Keratinocyte (primary cell): Measurements from ENCODE around the gene FAM120B. TPM values are rescaled to one million over a fixed set of nuclear protein-coding genes. Genes with fewer than 3 reads are reported as not detected.

Experiments used
- DNase-seq: peaks from one replicate; pipeline ENCODE4 v3.0.0-alpha.2; 2011; ENCODE audit warnings: low read depth, missing footprints, low spot score
- FAIRE-seq: peaks from 2 replicates; lab custom pipeline; 2011; peaks lifted over from hg19 to GRCh38; lab: Jason Lieb, UNC
- H2AFZ ChIP-seq: 2 replicates; pipeline ENCODE4 v1.6.0; 2012; ENCODE audit warnings: low read length, control low read depth, inconsistent platforms; ENCODE audit not compliant: control insufficient read depth
- H3K27ac ChIP-seq: 2 replicates; pipeline ENCODE4 v1.5.1; 2011; ENCODE audit warnings: low read length; ENCODE audit not compliant: control insufficient read depth, insufficient read depth
- H3K27me3 ChIP-seq: 3 replicates; pipeline ENCODE4 v1.6.0; 2011; ENCODE audit warnings: low read length; ENCODE audit not compliant: control insufficient read depth, insufficient read depth; ENCODE audit errors: extremely low read depth
- H3K36me3 ChIP-seq, 2 experiments: 2 replicates in 1 of 2; 3 replicates in 1 of 2; pipeline ENCODE4 v1.5.1; 2011; ENCODE audit warnings: low read length in 2 of 2, mild to moderate bottlenecking in 1 of 2; ENCODE audit not compliant: control insufficient read depth in 2 of 2, insufficient read depth in 2 of 2; ENCODE audit errors: extremely low read depth in 1 of 2
- H3K4me1 ChIP-seq: 3 replicates; pipeline ENCODE4 v1.5.1; 2011; ENCODE audit warnings: low read length; ENCODE audit not compliant: control insufficient read depth, insufficient read depth; ENCODE audit errors: extremely low read depth
- H3K4me2 ChIP-seq: 3 replicates; pipeline ENCODE4 v1.6.0; 2011; ENCODE audit warnings: low read depth, low read length; ENCODE audit not compliant: control insufficient read depth, insufficient read depth; ENCODE audit errors: extremely low read depth
- H3K4me3 ChIP-seq, 3 experiments: fragments of 200-600 bp in 1 of 3; sonication (generic) in 1 of 3; 2 replicates in 2 of 3; 3 replicates in 1 of 3; pipeline ENCODE4 v1.5.1; 2011 to 2016; ENCODE audit warnings: low read length in 3 of 3, mild to moderate bottlenecking in 3 of 3, control low read depth in 2 of 3, inconsistent platforms in 1 of 3, low read depth in 1 of 3, mixed read lengths in 1 of 3, mixed run types in 1 of 3, moderate library complexity in 1 of 3; ENCODE audit not compliant: control insufficient read depth in 2 of 3, insufficient read depth in 2 of 3; ENCODE audit errors: extremely low read depth in 1 of 3
- H3K79me2 ChIP-seq: 2 replicates; pipeline ENCODE4 v1.6.0; 2012; ENCODE audit warnings: low read length; ENCODE audit not compliant: control insufficient read depth, insufficient read depth
- H3K9ac ChIP-seq: 3 replicates; pipeline ENCODE4 v1.6.0; 2011; ENCODE audit warnings: low read length; ENCODE audit not compliant: control insufficient read depth, insufficient read depth; ENCODE audit errors: extremely low read depth
- H3K9me1 ChIP-seq: 3 replicates; pipeline ENCODE4 v1.6.0; 2011; ENCODE audit warnings: low read length; ENCODE audit not compliant: control insufficient read depth, insufficient read depth; ENCODE audit errors: extremely low read depth
- H3K9me3 ChIP-seq: 2 replicates; pipeline ENCODE4 v1.5.1; 2012; ENCODE audit warnings: low read depth, low read length; ENCODE audit not compliant: control insufficient read depth
- H4K20me1 ChIP-seq: 3 replicates; pipeline ENCODE4 v1.6.0; 2011; ENCODE audit warnings: low read length; ENCODE audit not compliant: control insufficient read depth, insufficient read depth; ENCODE audit errors: extremely low read depth
- EZH2 ChIP-seq: IDR thresholded peaks from one replicate; pipeline ENCODE4 v1.6.1; 2012; ENCODE audit warnings: inconsistent platforms, mild to moderate bottlenecking, low read length, moderate library complexity
- dilution Hi-C: fragments of 300-500 bp; cut with MboI; formaldehyde crosslinking; loops from one replicate; pipeline ENCODE4 v1.7.0; 2020; ENCODE audit warnings: low sequenced_read_pairs; ENCODE audit not compliant: extremely low pct_ligation_motif_present
- polyA plus RNA-seq, 5 experiments: library from polyadenylated mRNA; depleted of rRNA in 3 of 5; stranded (reverse) in 3 of 5; stranded (forward) in 1 of 5; unstranded in 1 of 5; fragments of >200 nt; gene quantifications; 1 replicate in 1 of 5; 2 replicates in 3 of 5; 3 replicates in 1 of 5; pipeline versions ENCODE4 v1.2.1 to v1.2.3, GENCODE V29; 2011 to 2012; ENCODE audit warnings: missing spikeins in 2 of 5, low read depth in 1 of 5, low replicate concordance in 1 of 5
- TF ChIP-seq, protein P1 (sequence below), 3 experiments: IDR thresholded peaks in 1 of 3; conservative IDR thresholded peaks in 1 of 3; optimal IDR thresholded peaks in 1 of 3; 2 replicates in 2 of 3; 3 replicates in 1 of 3; pipeline versions ENCODE3 to v1.5.1; 2011; ENCODE audit warnings: low read length in 3 of 3, mild to moderate bottlenecking in 3 of 3, moderate library complexity in 2 of 3, control low read depth in 1 of 3, inconsistent platforms in 1 of 3; ENCODE audit not compliant: insufficient read depth in 2 of 3; ENCODE audit errors: extremely low read depth in 1 of 3

The FAM120B gene
- polyA plus RNA-seq, 1 donor (not counting 4 experiments of a cell fraction or from before 2014, with no cell fraction given), result 17.4 TPM

GRCh38 chr6:170405311-170405975 is 98.9 kb downstream of the FAM120B start:
- Histone ChIP-seq H3K9me3 (peaks cover 6% of the 10 kb centered on the region), H3K9me1 (no peaks in the 10 kb centered on the region), H3K9ac (peak overlapping the region; percentile 62), H3K27me3 (no peaks in the 10 kb centered on the region), H3K36me3 (peaks cover 14 to 24% of the 10 kb centered on the region in 2 experiments), H3K79me2 (no peaks in the 10 kb centered on the region), H4K20me1 (no peaks in the 10 kb centered on the region), H3K4me3 (peak overlapping the region in 1 of 3 experiments; percentile 8), H3K4me1 (peaks cover 43% of the 10 kb centered on the region), H3K27ac (peak overlapping the region; percentile 96), H3K4me2 (peak overlapping the region; percentile 69), H2AFZ (no peak overlapping the region)
- peak; percentile 99 for FAIRE-seq
- dilution Hi-C loops, result no loop called here
- peak; percentile 97 for DNase-seq
- TF ChIP-seq, protein P1, sequence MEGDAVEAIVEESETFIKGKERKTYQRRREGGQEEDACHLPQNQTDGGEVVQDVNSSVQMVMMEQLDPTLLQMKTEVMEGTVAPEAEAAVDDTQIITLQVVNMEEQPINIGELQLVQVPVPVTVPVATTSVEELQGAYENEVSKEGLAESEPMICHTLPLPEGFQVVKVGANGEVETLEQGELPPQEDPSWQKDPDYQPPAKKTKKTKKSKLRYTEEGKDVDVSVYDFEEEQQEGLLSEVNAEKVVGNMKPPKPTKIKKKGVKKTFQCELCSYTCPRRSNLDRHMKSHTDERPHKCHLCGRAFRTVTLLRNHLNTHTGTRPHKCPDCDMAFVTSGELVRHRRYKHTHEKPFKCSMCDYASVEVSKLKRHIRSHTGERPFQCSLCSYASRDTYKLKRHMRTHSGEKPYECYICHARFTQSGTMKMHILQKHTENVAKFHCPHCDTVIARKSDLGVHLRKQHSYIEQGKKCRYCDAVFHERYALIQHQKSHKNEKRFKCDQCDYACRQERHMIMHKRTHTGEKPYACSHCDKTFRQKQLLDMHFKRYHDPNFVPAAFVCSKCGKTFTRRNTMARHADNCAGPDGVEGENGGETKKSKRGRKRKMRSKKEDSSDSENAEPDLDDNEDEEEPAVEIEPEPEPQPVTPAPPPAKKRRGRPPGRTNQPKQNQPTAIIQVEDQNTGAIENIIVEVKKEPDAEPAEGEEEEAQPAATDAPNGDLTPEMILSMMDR (optimal IDR thresholded peaks at IDR 0.05 in 1 of 3, IDR thresholded peaks at IDR 0.05 in 1 of 3, conservative IDR thresholded peaks at IDR 0.05 in 1 of 3; ENCODE audit: extremely low read depth in 1 of 3, insufficient read depth in 2 of 3, low read length in 3 of 3), result no peak
- no peak for TF ChIP-seq EZH2

DNA sequence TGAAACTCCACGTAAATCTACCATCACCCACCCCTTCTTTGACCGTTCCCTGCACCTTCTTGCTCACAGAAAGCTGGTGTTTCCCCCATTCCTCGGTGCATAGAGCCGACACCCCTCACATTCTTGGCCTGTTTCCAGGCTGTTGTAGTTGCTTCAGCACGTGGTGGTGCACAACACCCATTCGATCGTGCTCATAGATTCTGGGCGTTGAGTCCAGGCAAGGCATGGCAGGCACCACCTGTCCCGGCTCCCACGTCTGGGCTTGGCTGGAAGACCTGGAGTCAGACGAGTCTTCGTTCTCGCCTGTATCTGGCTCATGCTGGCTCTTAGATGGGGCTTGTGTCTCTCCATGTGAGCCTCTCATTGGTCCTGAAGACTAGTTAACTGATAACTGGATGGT is 100.6 kb downstream of the FAM120B start:
- dilution Hi-C loops, result no loop called here
- Histone ChIP-seq H2AFZ (no peak overlapping the region), H3K36me3 (peaks cover 5 to 16% of the 10 kb centered on the region in 2 experiments), H3K4me3 (no peak overlapping the region), H3K9ac (no peak overlapping the region), H3K9me3 (peaks cover 6% of the 10 kb centered on the region), H3K9me1 (no peaks in the 10 kb centered on the region), H3K79me2 (no peaks in the 10 kb centered on the region), H3K27ac (peak overlapping the region; percentile 96), H4K20me1 (no peaks in the 10 kb centered on the region), H3K4me2 (no peak overlapping the region), H3K4me1 (peaks cover 40% of the 10 kb centered on the region), H3K27me3 (no peaks in the 10 kb centered on the region)
- TF ChIP-seq EZH2, result no peak
- TF ChIP-seq, protein P1 (optimal IDR thresholded peaks at IDR 0.05 in 1 of 3, IDR thresholded peaks at IDR 0.05 in 1 of 3, conservative IDR thresholded peaks at IDR 0.05 in 1 of 3; ENCODE audit: extremely low read depth in 1 of 3, insufficient read depth in 2 of 3, low read length in 3 of 3), result no peak
- FAIRE-seq, result peak; percentile 44
- DNase-seq, result no peak
